H7 (cell line): ENCODE data around the gene PRR5L. TPM values are rescaled to one million over a fixed set of nuclear protein-coding genes. Genes with fewer than 3 reads are reported as not detected.

Experiments
- DNase-seq: peaks from one replicate; pipeline ENCODE4 v3.0.0; 2012
- H3K27me3 ChIP-seq: 2 replicates; pipeline ENCODE4 v1.6.0; 2011; ENCODE audit warnings: mild to moderate bottlenecking, low read length; ENCODE audit not compliant: control insufficient read depth, insufficient read depth
- H3K36me3 ChIP-seq: replicated peaks from 2 replicates; pipeline ENCODE4 v1.5.1; 2011; ENCODE audit warnings: low read length; ENCODE audit not compliant: control insufficient read depth, insufficient read depth
- H3K4me3 ChIP-seq: 2 replicates; pipeline ENCODE4 v1.5.1; 2011; ENCODE audit warnings: low read depth, mild to moderate bottlenecking, control low read depth, low read length, moderate library complexity; ENCODE audit not compliant: insufficient read depth
- total RNA-seq: library from RNA; depleted of rRNA; stranded (reverse); fragments of >200 nt; shearing (Covaris generic); gene quantifications from 2 replicates; pipeline ENCODE4 v1.2.3, GENCODE V29; 2014

The PRR5L gene
- total RNA-seq, 1 experiment from 2014 or later = 5.8 TPM

- DNase-seq = no peak
- H3K36me3 ChIP-seq = no peaks in the 10 kb centered on the region
- H3K4me3 ChIP-seq = no peak overlapping the region
- no peaks in the 10 kb centered on the region for H3K27me3 ChIP-seq
These were observed 145.6 kb downstream of the PRR5L start for GRCh38 chr11:36441610-36442208.

GRCh38 chr11:36443661-36444060 is 147.6 kb downstream of the PRR5L start:
- Histone ChIP-seq H3K4me3 (no peak overlapping the region), H3K27me3 (no peaks in the 10 kb centered on the region), H3K36me3 (no peaks in the 10 kb centered on the region)
- no peak for DNase-seq

GRCh38 chr11:36446135-36446534 is 150.0 kb downstream of the PRR5L start:
- Histone ChIP-seq H3K36me3 (no peaks in the 10 kb centered on the region), H3K4me3 (no peak overlapping the region), H3K27me3 (no peaks in the 10 kb centered on the region)
- no peak for DNase-seq

GRCh38 chr11:36447514-36447913 is 151.4 kb downstream of the PRR5L start:
- H3K4me3 ChIP-seq = no peak overlapping the region
- H3K36me3 ChIP-seq = no peaks in the 10 kb centered on the region
- no peaks in the 10 kb centered on the region for H3K27me3 ChIP-seq
- peak; percentile 29 for DNase-seq

- no peaks in the 10 kb centered on the region for H3K27me3 ChIP-seq
- DNase-seq = no peak
- no peaks in the 10 kb centered on the region for H3K36me3 ChIP-seq
- H3K4me3 ChIP-seq = no peak overlapping the region
These were observed 151.9 kb downstream of the PRR5L start for GRCh38 chr11:36447947-36448346.

- Histone ChIP-seq H3K36me3 (no peaks in the 10 kb centered on the region), H3K4me3 (no peak overlapping the region), H3K27me3 (no peaks in the 10 kb centered on the region)
- no peak for DNase-seq
These were observed 153.5 kb downstream of the PRR5L start for GRCh38 chr11:36449561-36450096.

GRCh38 chr11:36450110-36450572 is 154.1 kb downstream of the PRR5L start:
- DNase-seq = no peak
- no peaks in the 10 kb centered on the region for H3K27me3 ChIP-seq
- no peaks in the 10 kb centered on the region for H3K36me3 ChIP-seq
- no peak overlapping the region for H3K4me3 ChIP-seq

GRCh38 chr11:36451045-36451444 is 155.0 kb downstream of the PRR5L start:
- Histone ChIP-seq H3K36me3 (no peaks in the 10 kb centered on the region), H3K4me3 (no peak overlapping the region), H3K27me3 (no peaks in the 10 kb centered on the region)
- DNase-seq = no peak

GRCh38 chr11:36451681-36452080 is 155.6 kb downstream of the PRR5L start:
- Histone ChIP-seq H3K27me3 (no peaks in the 10 kb centered on the region), H3K36me3 (no peaks in the 10 kb centered on the region), H3K4me3 (no peak overlapping the region)
- DNase-seq = no peak

- no peak for DNase-seq
- Histone ChIP-seq H3K36me3 (no peaks in the 10 kb centered on the region), H3K4me3 (no peak overlapping the region), H3K27me3 (no peaks in the 10 kb centered on the region)
These were observed 156.3 kb downstream of the PRR5L start for GRCh38 chr11:36452236-36452940.

GRCh38 chr11:36452961-36453360 is 156.9 kb downstream of the PRR5L start:
- no peaks in the 10 kb centered on the region for H3K27me3 ChIP-seq
- DNase-seq = no peak
- no peaks in the 10 kb centered on the region for H3K36me3 ChIP-seq
- no peak overlapping the region for H3K4me3 ChIP-seq

- Histone ChIP-seq H3K27me3 (no peaks in the 10 kb centered on the region), H3K36me3 (no peaks in the 10 kb centered on the region), H3K4me3 (no peak overlapping the region)
- no peak for DNase-seq
These were observed 157.6 kb downstream of the PRR5L start for GRCh38 chr11:36453678-36454077.

- no peak overlapping the region for H3K4me3 ChIP-seq
- no peaks in the 10 kb centered on the region for H3K36me3 ChIP-seq
- no peak for DNase-seq
- H3K27me3 ChIP-seq = no peaks in the 10 kb centered on the region
These were observed 158.5 kb downstream of the PRR5L start for GRCh38 chr11:36454551-36454940.

- peak; percentile 73 for DNase-seq
- H3K36me3 ChIP-seq = no peaks in the 10 kb centered on the region
- H3K27me3 ChIP-seq = no peaks in the 10 kb centered on the region
- H3K4me3 ChIP-seq = no peak overlapping the region
These were observed 159.0 kb downstream of the PRR5L start for GRCh38 chr11:36454941-36455631.

GRCh38 chr11:36455658-36456111 is 159.6 kb downstream of the PRR5L start:
- Histone ChIP-seq H3K4me3 (no peak overlapping the region), H3K36me3 (no peaks in the 10 kb centered on the region), H3K27me3 (no peaks in the 10 kb centered on the region)
- DNase-seq = peak; percentile 32
